T-helper 2 cell treated with Interferon-gamma antibody and Interleukin-4, amounts not matched to agents 5 μg/mL and 100 μg/mL, for 36 hours (primary cell): ENCODE results near the gene DUSP22.
A peak's percentile ranks its signal among the peaks of the same experiment; 100 is the strongest.
"Not testable (repeated sequence)": the region's sequence is repeated elsewhere in the genome, so short reads cannot be mapped to it uniquely, and the experiment has no call there.

ENCODE experiments used
- DNase-seq: peaks from one replicate; pipeline ENCODE4 v3.0.0; 2021; ENCODE audit warnings: low spot score
- H3K27ac Mint-ChIP-seq: one replicate; pipeline ENCODE4 v1.8.0; 2021; ENCODE audit warnings: mild to moderate bottlenecking, mixed read lengths
- H3K27me3 Mint-ChIP-seq: one replicate; pipeline ENCODE4 v1.8.0; 2021; ENCODE audit warnings: low read depth, mixed read lengths
- H3K36me3 Mint-ChIP-seq: one replicate; pipeline ENCODE4 v1.8.0; 2021; ENCODE audit warnings: low read depth, mixed read lengths
- H3K4me1 Mint-ChIP-seq: one replicate; pipeline ENCODE4 v1.8.0; 2021; ENCODE audit warnings: low read depth, mixed read lengths
- H3K4me3 Mint-ChIP-seq: one replicate; pipeline ENCODE4 v1.8.0; 2022; ENCODE audit warnings: mild to moderate bottlenecking, moderate library complexity, mixed read lengths
- H3K9me3 Mint-ChIP-seq: one replicate; pipeline ENCODE4 v1.8.0; 2021; ENCODE audit warnings: mixed read lengths

The DUSP22 gene

GRCh38 chr6:285030-285771 lies 7.1 kb upstream of the DUSP22 start:
- Mint-ChIP-seq H3K4me3 (peak overlapping the region; percentile 13), H3K27me3 (peaks cover 11% of the 10 kb centered on the region), H3K27ac (no peak overlapping the region), H3K9me3 (no peaks in the 10 kb centered on the region), H3K36me3 (peaks cover 3% of the 10 kb centered on the region), H3K4me1 (peaks cover 26% of the 10 kb centered on the region)
- DNase-seq, result no peak

GRCh38 chr6:285902-286301 lies 6.4 kb upstream of the DUSP22 start:
- not testable (repeated sequence) for DNase-seq, H3K9me3 Mint-ChIP-seq, H3K36me3 Mint-ChIP-seq
- H3K27me3 Mint-ChIP-seq, result peaks cover 11% of the 10 kb centered on the region
- peak overlapping the region; percentile 13 for H3K4me3 Mint-ChIP-seq
- peaks cover 31% of the 10 kb centered on the region for H3K4me1 Mint-ChIP-seq
- peak overlapping the region; percentile 23 for H3K27ac Mint-ChIP-seq

GRCh38 chr6:286681-287488 lies 5.4 kb upstream of the DUSP22 start:
- Mint-ChIP-seq H3K36me3 (peaks cover 2% of the 10 kb centered on the region), H3K27ac (no peak overlapping the region), H3K9me3 (no peaks in the 10 kb centered on the region), H3K27me3 (peaks cover 11% of the 10 kb centered on the region), H3K4me1 (peaks cover 37% of the 10 kb centered on the region), H3K4me3 (no peak overlapping the region)
- DNase-seq, result no peak

GRCh38 chr6:287489-287860 lies 4.8 kb upstream of the DUSP22 start:
- peaks cover 37% of the 10 kb centered on the region for H3K4me1 Mint-ChIP-seq
- DNase-seq, result no peak
- H3K9me3 Mint-ChIP-seq, result no peaks in the 10 kb centered on the region
- no peak overlapping the region for H3K4me3 Mint-ChIP-seq
- no peak overlapping the region for H3K27ac Mint-ChIP-seq
- peaks cover 11% of the 10 kb centered on the region for H3K27me3 Mint-ChIP-seq
- peaks cover 2% of the 10 kb centered on the region for H3K36me3 Mint-ChIP-seq

- Mint-ChIP-seq H3K27ac (no peak overlapping the region), H3K4me1 (peaks cover 44% of the 10 kb centered on the region)
Observed at GRCh38 chr6:288866-289265, 3.4 kb upstream of the DUSP22 start.

GRCh38 chr6:290111-290922 lies 2.0 kb upstream of the DUSP22 start:
- Mint-ChIP-seq H3K4me1 (peaks cover 46% of the 10 kb centered on the region), H3K9me3 (no peaks in the 10 kb centered on the region), H3K27ac (peak overlapping the region; percentile 80)

More at GRCh38 chr6:288866-289265, 3.4 kb upstream of the DUSP22 start:
- H3K9me3 Mint-ChIP-seq, result no peaks in the 10 kb centered on the region
- DNase-seq, result no peak
- no peak overlapping the region for H3K4me3 Mint-ChIP-seq
- peaks cover 8% of the 10 kb centered on the region for H3K27me3 Mint-ChIP-seq
- H3K36me3 Mint-ChIP-seq, result peaks cover 2% of the 10 kb centered on the region

GRCh38 chr6:291204-291696 lies 1.0 kb upstream of the DUSP22 start:
- peak overlapping the region; percentile 79 for H3K4me3 Mint-ChIP-seq
- no peaks in the 10 kb centered on the region for H3K9me3 Mint-ChIP-seq
- peak overlapping the region; percentile 84 for H3K27ac Mint-ChIP-seq
- peaks cover 46% of the 10 kb centered on the region for H3K4me1 Mint-ChIP-seq
- no peak for DNase-seq
- peaks cover 6% of the 10 kb centered on the region for H3K27me3 Mint-ChIP-seq
- H3K36me3 Mint-ChIP-seq, result peaks cover 2% of the 10 kb centered on the region

More at GRCh38 chr6:290111-290922, 2.0 kb upstream of the DUSP22 start:
- H3K36me3 Mint-ChIP-seq, result peaks cover 2% of the 10 kb centered on the region
- peak overlapping the region; percentile 66 for H3K4me3 Mint-ChIP-seq
- peak; percentile 4 for DNase-seq
- H3K27me3 Mint-ChIP-seq, result peaks cover 6% of the 10 kb centered on the region

GRCh38 chr6:292506-293192 lies 362 bp downstream of the DUSP22 start:
- Mint-ChIP-seq H3K4me1 (peaks cover 50% of the 10 kb centered on the region), H3K27ac (peak overlapping the region; percentile 97), H3K4me3 (peak overlapping the region; percentile 83), H3K9me3 (no peaks in the 10 kb centered on the region), H3K27me3 (peaks cover 6% of the 10 kb centered on the region), H3K36me3 (peaks cover 2% of the 10 kb centered on the region)
- peak; percentile 74 for DNase-seq

GRCh38 chr6:293193-294174 lies 1.2 kb downstream of the DUSP22 start:
- H3K27me3 Mint-ChIP-seq, result peaks cover 2% of the 10 kb centered on the region
- H3K4me1 Mint-ChIP-seq, result peaks cover 46% of the 10 kb centered on the region
- H3K27ac Mint-ChIP-seq, result peak overlapping the region; percentile 97

GRCh38 chr6:294656-295565 lies 2.6 kb downstream of the DUSP22 start:
- Mint-ChIP-seq H3K27me3 (no peaks in the 10 kb centered on the region), H3K4me3 (no peak overlapping the region), H3K36me3 (no peaks in the 10 kb centered on the region), H3K4me1 (peaks cover 45% of the 10 kb centered on the region), H3K27ac (no peak overlapping the region), H3K9me3 (no peaks in the 10 kb centered on the region)
- no peak for DNase-seq

More at GRCh38 chr6:293193-294174, 1.2 kb downstream of the DUSP22 start:
- Mint-ChIP-seq H3K9me3 (no peaks in the 10 kb centered on the region), H3K36me3 (peaks cover 2% of the 10 kb centered on the region), H3K4me3 (peak overlapping the region; percentile 83)
- peak; percentile 39 for DNase-seq

- Mint-ChIP-seq H3K27ac (peak overlapping the region; percentile 21), H3K27me3 (no peaks in the 10 kb centered on the region), H3K4me3 (peak overlapping the region; percentile 23), H3K36me3 (no peaks in the 10 kb centered on the region), H3K9me3 (no peaks in the 10 kb centered on the region), H3K4me1 (peaks cover 33% of the 10 kb centered on the region)
- DNase-seq, result no peak
Observed at GRCh38 chr6:296151-297122, 4.2 kb downstream of the DUSP22 start.
